HepG2 (cell line): ENCODE data around the gene HOXD9. TPM values are rescaled to one million over a fixed set of nuclear protein-coding genes. Genes with fewer than 3 reads are reported as not detected.
A peak's percentile ranks its signal among the peaks of the same experiment; 100 is the strongest.

ENCODE experiments used
- ATAC-seq: fragments of 200-7000 bp; cut with Tn5 transposase; 3 replicates; pipeline ENCODE4 v1.9.1; 2020; ENCODE audit warnings: mild to moderate bottlenecking, moderate library complexity
- BruUV-seq: library from RNA; stranded (reverse); fragments of 400-500 nt; replicated peaks from 2 replicates; lab custom pipeline; 2021; lab: Mats Ljungman, UMichigan
- CTCF ChIA-PET: fragments of 300-600 bp; formaldehyde crosslinking; extraction: SDS; loops from one replicate; lab custom pipeline; 2021; ENCODE audit warnings: low total read pairs, inconsistent platforms, low intra/inter-chr PET ratio; lab: Yijun Ruan, JAX
- POLR2A ChIA-PET: fragments of 350-600 bp; sonication (Branson Sonifier 250); formaldehyde crosslinking; loops from one replicate; lab custom pipeline; 2020; ENCODE audit warnings: antibody characterized with exemption, inconsistent platforms; lab: Yijun Ruan, JAX
- DNase-seq: peaks from one replicate; pipeline ENCODE4 v3.0.0-alpha.2; 2015; ENCODE audit warnings: low spot score
- FAIRE-seq: peaks from 3 replicates; lab custom pipeline; 2011; peaks lifted over from hg19 to GRCh38; lab: Jason Lieb, UNC
- H2AFZ ChIP-seq: one replicate; pipeline ENCODE4 v1.6.1; 2011; ENCODE audit warnings: low read length, inconsistent platforms
- H3K27ac ChIP-seq: fragments of 300-600 bp; 3 replicates; pipeline ENCODE4 v1.8.0; 2011; ENCODE audit warnings: mixed run types, mild to moderate bottlenecking, mixed read lengths, low read length, inconsistent platforms; ENCODE audit not compliant: insufficient read depth; ENCODE audit errors: extremely low read length
- H3K27me3 ChIP-seq, 2 experiments: fragments of 200-600 bp in 1 of 2; 2 replicates in 1 of 2; 3 replicates in 1 of 2; pipeline versions ENCODE4 v1.6.0 to v1.8.0; 2011; ENCODE audit warnings: low read length in 2 of 2, mild to moderate bottlenecking in 2 of 2, moderate library complexity in 2 of 2, inconsistent platforms in 1 of 2; ENCODE audit not compliant: insufficient read depth in 2 of 2, control insufficient read depth in 1 of 2
- H3K36me3 ChIP-seq, 2 experiments: fragments of 200-600 bp in 1 of 2; replicated peaks in 1 of 2; 2 replicates in 1 of 2; 3 replicates in 1 of 2; pipeline versions ENCODE4 v1.5.1 to v1.8.0; 2011; ENCODE audit warnings: low read length in 2 of 2, inconsistent platforms in 1 of 2; ENCODE audit not compliant: insufficient read depth in 2 of 2, control insufficient read depth in 1 of 2
- H3K4me1 ChIP-seq: 2 replicates; pipeline ENCODE4 v1.5.1; 2012; ENCODE audit warnings: low read length, inconsistent platforms; ENCODE audit not compliant: insufficient read depth
- H3K4me2 ChIP-seq: 2 replicates; pipeline ENCODE4 v1.6.0; 2011; ENCODE audit warnings: low read depth, low read length, inconsistent platforms
- H3K4me3 ChIP-seq, 3 experiments: fragments of 200-600 bp in 1 of 3; sonication (generic), shearing (Covaris generic) in 1 of 3; replicated peaks in 1 of 3; 2 replicates each; pipeline ENCODE4 v1.5.1; 2011 to 2016; ENCODE audit warnings: low read length in 3 of 3, inconsistent platforms in 2 of 3, low read depth in 2 of 3, mild to moderate bottlenecking in 2 of 3, control low read depth in 1 of 3, mixed read lengths in 1 of 3; ENCODE audit not compliant: insufficient read depth in 1 of 3
- H3K79me2 ChIP-seq: one replicate; pipeline ENCODE4 v1.6.1; 2011; ENCODE audit warnings: low read length, inconsistent platforms; ENCODE audit not compliant: insufficient read depth
- H3K9ac ChIP-seq: 2 replicates; pipeline ENCODE4 v1.6.0; 2011; ENCODE audit warnings: mild to moderate bottlenecking, low read depth, low read length, inconsistent platforms; ENCODE audit not compliant: insufficient read depth
- H3K9me3 ChIP-seq: 2 replicates; pipeline ENCODE4 v1.5.1; 2012; ENCODE audit warnings: mild to moderate bottlenecking, low read length
- H4K20me1 ChIP-seq: 2 replicates; pipeline ENCODE4 v1.6.0; 2011; ENCODE audit warnings: inconsistent platforms, mild to moderate bottlenecking, low read length, moderate library complexity; ENCODE audit not compliant: insufficient read depth
- ARNTL ChIP-seq: sonication (generic); formaldehyde crosslinking; IDR thresholded peaks from 2 replicates; pipeline ENCODE4 v1.4.0; 2020; ENCODE audit warnings: mild to moderate bottlenecking, missing genetic modification reagents
- BHLHE40 ChIP-seq: IDR thresholded peaks from 2 replicates; pipeline ENCODE4 v1.6.1; 2011; ENCODE audit warnings: low read length, improper control_type of control experiment
- CBX2 ChIP-seq, 2 experiments: fragments of 200-600 bp in 1 of 2; sonication (generic); formaldehyde crosslinking in 1 of 2; IDR thresholded peaks; 2 replicates each; pipeline versions ENCODE4 v1.7.0 to v1.8.1; 2018 to 2022; ENCODE audit warnings: low read depth in 2 of 2, low read length in 1 of 2, mild to moderate bottlenecking in 1 of 2, missing genetic modification reagents in 1 of 2
- NCOA5 ChIP-seq: sonication (generic); formaldehyde crosslinking; IDR thresholded peaks from 2 replicates; pipeline ENCODE4 v1.4.0; 2020; ENCODE audit warnings: missing genetic modification reagents
- NFRKB ChIP-seq: fragments of 450-650 bp; IDR thresholded peaks from 2 replicates; pipeline ENCODE4 v1.6.1; 2017
- NRL ChIP-seq: sonication (generic); formaldehyde crosslinking; IDR thresholded peaks from 2 replicates; pipeline ENCODE4 v1.5.0; 2020; ENCODE audit warnings: missing genetic modification reagents, mild to moderate bottlenecking, moderate library complexity, borderline replicate concordance
- POGK ChIP-seq: sonication (generic); formaldehyde crosslinking; conservative IDR thresholded peaks from 2 replicates; pipeline ENCODE4 v1.8.0; 2022; ENCODE audit warnings: mild to moderate bottlenecking, moderate library complexity, missing genetic modification reagents
- TCF7 ChIP-seq: sonication (generic); IDR thresholded peaks from 2 replicates; pipeline ENCODE4 v1.6.1; 2016; ENCODE audit warnings: antibody characterized with exemption, low read depth
- ZFP36L2 ChIP-seq: sonication (generic); formaldehyde crosslinking; IDR thresholded peaks from 2 replicates; pipeline ENCODE4 v1.4.0; 2020; ENCODE audit warnings: missing genetic modification reagents
- ZNF17 ChIP-seq: sonication (generic); formaldehyde crosslinking; IDR thresholded peaks from 2 replicates; pipeline ENCODE4 v1.5.0; 2020; ENCODE audit warnings: mild to moderate bottlenecking, missing genetic modification reagents
- ZNF264 ChIP-seq: sonication (generic); formaldehyde crosslinking; IDR thresholded peaks from 2 replicates; pipeline ENCODE4 v1.4.0; 2020; ENCODE audit warnings: missing genetic modification reagents
- ZNF407 ChIP-seq: sonication (generic); formaldehyde crosslinking; IDR thresholded peaks from one replicate; pipeline ENCODE4 v1.5.1; 2020; ENCODE audit warnings: mild to moderate bottlenecking, missing genetic modification reagents; ENCODE audit errors: not compliant biosample characterization
- ZNF430 ChIP-seq: sonication (generic); formaldehyde crosslinking; IDR thresholded peaks from 2 replicates; pipeline ENCODE4 v1.9.0; 2021; ENCODE audit warnings: mild to moderate bottlenecking, missing genetic modification reagents
- ZNF431 ChIP-seq: sonication (generic); formaldehyde crosslinking; IDR thresholded peaks from 2 replicates; pipeline ENCODE4 v1.9.0; 2022; ENCODE audit warnings: missing genetic modification reagents, low read depth, mild to moderate bottlenecking, borderline replicate concordance
- ZNF781 ChIP-seq: sonication (generic); formaldehyde crosslinking; IDR thresholded peaks from 2 replicates; pipeline ENCODE4 v1.5.1; 2020; ENCODE audit warnings: borderline replicate concordance, mild to moderate bottlenecking, missing genetic modification reagents; ENCODE audit errors: not compliant biosample characterization
- WGBS: methylation state at CpG from one replicate; pipeline ENCODE4 v1.1.6; 2017; ENCODE audit warnings: low lambda C conversion rate; 5-methylcytosine and 5-hydroxymethylcytosine counted together
- in situ Hi-C: cut with HindIII; loops from 2 replicates; pipeline ENCODE4 v1.10.0; 2017; ENCODE audit warnings: low pct_unique_long_range_greater_than_20kb; ENCODE audit not compliant: extremely low pct_ligation_motif_present
- intact Hi-C: fragments of 100-400 bp; cut with micrococcal nuclease; formaldehyde crosslinking; loops from one replicate; pipeline ENCODE4 v1.10.0; 2022; ENCODE audit not compliant: unreplicated experiment
- polyA plus RNA-seq, 8 experiments: library from polyadenylated mRNA; depleted of rRNA in 3 of 8; stranded (reverse) in 7 of 8; unstranded in 1 of 8; fragments of >200 nt; fragmentation: Illumina TruSeq in 4 of 8; extraction: Trizol in 4 of 8; gene quantifications; 2 replicates each; pipeline versions ENCODE4 v1.2.1 to v1.2.3, GENCODE V29; 2011 to 2016; ENCODE audit warnings: low read depth in 4 of 8, missing spikeins in 1 of 8, mixed read lengths in 1 of 8; ENCODE audit not compliant: insufficient read depth in 1 of 8
- total RNA-seq, 5 experiments: library from RNA; depleted of rRNA; stranded (reverse); fragments of >200 nt; fragmentation: Illumina TruSeq; extraction: Trizol; gene quantifications; 2 replicates each; pipeline ENCODE4 v1.2.3, GENCODE V29; 2016; ENCODE audit warnings: low read depth in 1 of 5

Gene HOXD9
- total and polyA plus RNA-seq, 2 of the 13 experiments (the other 11 are each of a cell fraction or from before 2014, with no cell fraction given) = not detected

GRCh38 chr2:176160251-176160985 is 37.9 kb downstream of the HOXD9 start:
- POLR2A ChIA-PET = no interaction called here
- TF ChIP-seq NFRKB (no peak), NRL (CRISPR knock-in tag) (no peak), NCOA5 (CRISPR knock-in tag) (no peak), ZNF430 (no peak), TCF7 (no peak), ZFP36L2 (CRISPR knock-in tag) (no peak), CBX2 (IDR thresholded peaks at IDR 0.05; ENCODE audit: low read depth, low read length) (no peak), CBX2 (CRISPR knock-in tag; IDR thresholded peaks at IDR 0.05; ENCODE audit: low read depth) (peak; percentile 21; the same call in 1 of the 2 replicates), ZNF431 (CRISPR knock-in tag) (no peak), POGK (no peak), ARNTL (no peak), ZNF264 (no peak), ZNF17 (CRISPR knock-in tag) (no peak), ZNF781 (CRISPR knock-in tag) (peak; percentile 10), BHLHE40 (0 out of 2 replicates have a peak, but pooled peaks have one; percentile 24), ZNF407 (CRISPR knock-in tag) (no peak)

More at GRCh38 chr2:176160251-176160985, 37.9 kb downstream of the HOXD9 start:
- FAIRE-seq = no peak
- H3K9ac ChIP-seq = no peak overlapping the region
- peak; percentile 21 for ATAC-seq
- CTCF ChIA-PET = no interaction called here
- BruUV-seq = no TSS peak
- no peak for DNase-seq
- peaks cover 18 to 98% of the 10 kb centered on the region in 2 experiments for H3K27me3 ChIP-seq
- H3K4me1 ChIP-seq = peaks cover 47% of the 10 kb centered on the region
- no peak overlapping the region for H2AFZ ChIP-seq
- no peaks in the 10 kb centered on the region for H4K20me1 ChIP-seq
- H3K9me3 ChIP-seq = no peaks in the 10 kb centered on the region
- no peak overlapping the region for H3K27ac ChIP-seq
- peak overlapping the region in 2 of 3 experiments; percentile 29 to 61; a peak in 2 of 6 replicates for H3K4me3 ChIP-seq
- H3K36me3 ChIP-seq = no peaks in the 10 kb centered on the region
- 40% methylated on average over 50 of the region's 50 CpGs for WGBS
- in situ Hi-C loops (no loop called here), intact Hi-C loops (no loop called here)
- H3K4me2 ChIP-seq = peak overlapping the region; percentile 64
- H3K79me2 ChIP-seq = no peaks in the 10 kb centered on the region
